Lower leg skin (tissue), 4 donors: ENCODE measurements around the gene ITPKB. TPM values are rescaled to one million over a fixed set of nuclear protein-coding genes. Genes with fewer than 3 reads are reported as not detected.

Experiments
- DNase-seq, 2 donors: peaks; one replicate each; pipeline ENCODE4 v3.0.0-alpha.2; 2019; ENCODE audit warnings: low spot score in 2 of 2
- H3K4me3 ChIP-seq: fragments of 200-600 bp; sonication (generic); 2 replicates; pipeline ENCODE4 v1.5.1; 2017; ENCODE audit warnings: mild to moderate bottlenecking, low read depth; ENCODE audit not compliant: poor library complexity, severe bottlenecking
- POLR2A ChIP-seq, 2 donors: fragments of 450-650 bp; IDR thresholded peaks; one replicate each; pipeline ENCODE4 v1.6.1; 2016 to 2017; ENCODE audit warnings: antibody characterized with exemption in 2 of 2, mild to moderate bottlenecking in 1 of 2, moderate library complexity in 1 of 2
- WGBS, 2 donors: methylation state at CpG; one replicate each; pipeline ENCODE4 v1.1.5; 2018; 5-methylcytosine and 5-hydroxymethylcytosine counted together
- intact Hi-C: fragments of 100-400 bp; cut with DNase I; formaldehyde crosslinking; loops from one replicate; pipeline ENCODE4 v1.15.0; 2023; ENCODE audit warnings: low total_unique reads
- total RNA-seq, 4 donors: library from RNA; depleted of rRNA; stranded (reverse); fragments of >200 nt; gene quantifications; one replicate each; pipeline ENCODE4 v1.1.0, GENCODE V29; 2016
- TF ChIP-seq, protein P1 (sequence below), 3 donors: fragments of 450-650 bp; IDR thresholded peaks; one replicate each; pipeline ENCODE4 v1.5.1; 2016; ENCODE audit warnings: antibody characterized with exemption in 3 of 3, mild to moderate bottlenecking in 3 of 3, moderate library complexity in 2 of 3

ITPKB gene
- total RNA-seq, 4 donors from 2014 or later = 39.3 to 57.2 (median 44.1) TPM

DNA sequence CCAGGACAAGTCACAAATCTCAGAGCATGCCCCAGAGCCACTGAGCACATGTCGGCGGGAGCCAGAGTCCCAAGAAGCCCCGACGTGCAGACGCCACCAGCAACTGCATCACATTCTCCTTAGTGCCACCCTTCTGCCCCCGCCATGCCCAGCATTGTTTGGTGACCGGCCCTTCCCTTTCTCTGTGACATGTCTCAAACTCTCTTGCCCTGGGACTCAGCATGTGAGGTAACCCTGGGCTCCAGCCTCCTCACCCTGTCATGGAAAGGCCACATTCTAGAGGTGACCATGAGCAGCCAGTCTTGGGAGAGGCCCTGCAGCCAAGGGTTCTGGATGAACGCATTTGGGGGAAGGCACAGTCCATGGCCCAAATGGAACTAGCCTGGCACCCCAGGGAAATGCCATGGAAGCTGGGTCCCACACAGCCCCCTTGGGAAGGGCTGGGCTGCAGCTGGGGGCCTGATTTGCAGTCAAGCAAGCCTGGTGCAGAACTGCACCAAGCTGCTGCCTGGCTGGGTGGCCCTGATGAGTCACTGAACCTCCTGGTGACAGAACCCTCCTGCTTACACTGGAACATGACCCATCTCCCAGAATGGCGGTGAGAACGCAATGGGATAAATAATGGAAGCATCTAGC, 94.4 kb downstream of the ITPKB start:
- no peak overlapping the region for H3K4me3 ChIP-seq
- TF ChIP-seq, protein P1, sequence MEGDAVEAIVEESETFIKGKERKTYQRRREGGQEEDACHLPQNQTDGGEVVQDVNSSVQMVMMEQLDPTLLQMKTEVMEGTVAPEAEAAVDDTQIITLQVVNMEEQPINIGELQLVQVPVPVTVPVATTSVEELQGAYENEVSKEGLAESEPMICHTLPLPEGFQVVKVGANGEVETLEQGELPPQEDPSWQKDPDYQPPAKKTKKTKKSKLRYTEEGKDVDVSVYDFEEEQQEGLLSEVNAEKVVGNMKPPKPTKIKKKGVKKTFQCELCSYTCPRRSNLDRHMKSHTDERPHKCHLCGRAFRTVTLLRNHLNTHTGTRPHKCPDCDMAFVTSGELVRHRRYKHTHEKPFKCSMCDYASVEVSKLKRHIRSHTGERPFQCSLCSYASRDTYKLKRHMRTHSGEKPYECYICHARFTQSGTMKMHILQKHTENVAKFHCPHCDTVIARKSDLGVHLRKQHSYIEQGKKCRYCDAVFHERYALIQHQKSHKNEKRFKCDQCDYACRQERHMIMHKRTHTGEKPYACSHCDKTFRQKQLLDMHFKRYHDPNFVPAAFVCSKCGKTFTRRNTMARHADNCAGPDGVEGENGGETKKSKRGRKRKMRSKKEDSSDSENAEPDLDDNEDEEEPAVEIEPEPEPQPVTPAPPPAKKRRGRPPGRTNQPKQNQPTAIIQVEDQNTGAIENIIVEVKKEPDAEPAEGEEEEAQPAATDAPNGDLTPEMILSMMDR (IDR thresholded peaks at IDR 0.05) = no peak
- no peak for TF ChIP-seq POLR2A (IDR thresholded peaks at IDR 0.05)
- DNase-seq = peak in 1 of 2 donors; percentile 82
- intact Hi-C loops = no loop called here
- 90 to 91% methylated on average over 10 of the region's 10 CpGs for WGBS, 2 donors

DNA sequence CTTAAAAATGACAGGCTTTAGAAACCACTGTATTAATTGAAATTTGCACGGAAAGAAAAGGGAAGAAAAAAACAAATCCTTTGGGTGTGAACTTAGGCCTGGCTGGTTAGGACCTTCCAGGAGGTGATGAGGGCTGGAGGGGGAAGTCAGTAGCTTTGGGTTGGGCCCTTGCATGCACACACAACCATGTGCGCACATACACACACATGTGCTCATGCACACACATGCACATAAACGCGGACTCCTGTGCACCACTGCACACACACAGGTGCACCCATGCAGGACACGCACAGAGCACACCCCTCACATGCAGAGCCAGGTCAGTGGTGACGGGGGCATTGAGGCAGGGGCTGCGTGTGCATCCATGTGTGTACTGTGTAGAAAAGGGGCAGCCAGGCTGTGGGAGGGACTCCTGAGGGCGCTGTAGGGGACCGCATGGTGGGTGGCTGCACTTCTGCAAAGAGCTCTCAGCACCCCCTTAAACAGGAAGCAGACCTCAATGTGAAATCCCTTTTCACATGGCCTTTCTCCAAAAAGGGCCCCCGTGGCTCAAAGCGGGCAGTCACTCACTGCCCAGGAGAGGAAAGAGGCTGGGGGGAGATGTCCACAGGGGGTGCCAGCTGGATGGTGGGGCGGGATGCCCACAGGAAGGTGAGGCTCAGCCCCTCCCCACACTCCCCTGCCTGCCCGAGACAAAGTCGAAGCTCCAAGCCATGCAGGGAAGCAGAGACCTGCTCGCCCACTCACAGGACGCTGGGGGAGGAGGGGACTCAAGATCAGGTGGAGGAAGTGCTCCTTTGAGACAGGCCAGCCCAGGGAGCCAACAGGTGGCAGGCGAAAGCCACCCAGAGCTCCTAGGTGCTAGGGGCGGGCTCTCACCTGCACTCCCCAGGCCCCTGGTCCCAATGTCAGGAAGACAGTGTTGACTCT, 95.2 kb downstream of the ITPKB start:
- no peak overlapping the region for H3K4me3 ChIP-seq
- TF ChIP-seq POLR2A (IDR thresholded peaks at IDR 0.05) = no peak
- peak in 1 of 2 donors; percentile 84 for DNase-seq
- intact Hi-C loops = no loop called here
- WGBS, 2 donors = 79 to 83% methylated on average over 17 to 18 of the region's 18 CpGs

DNA sequence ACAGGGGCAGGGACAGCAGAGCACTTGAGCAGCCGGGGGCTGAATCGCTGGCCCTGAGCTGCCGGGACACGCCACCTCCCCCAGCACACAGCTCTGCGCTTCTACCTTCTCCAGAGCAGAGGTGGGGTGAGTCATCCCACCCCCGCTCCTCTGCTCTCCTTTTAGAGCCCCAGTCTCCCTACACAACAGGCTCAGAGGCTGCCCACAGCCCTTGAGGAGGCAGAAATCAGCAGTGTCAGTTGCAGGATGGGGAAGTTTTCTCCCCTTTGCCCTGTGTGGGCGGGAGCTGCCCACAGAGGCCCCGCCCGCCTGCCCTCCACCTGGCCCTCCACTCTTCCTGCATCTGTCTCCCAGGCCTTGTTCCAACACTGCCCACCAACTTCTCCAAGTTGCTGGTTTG, 95.9 kb downstream of the ITPKB start:
- intact Hi-C loops = no loop called here
- no peak for DNase-seq
- TF ChIP-seq, protein P1 (IDR thresholded peaks at IDR 0.05) = no peak
- no peak for TF ChIP-seq POLR2A (IDR thresholded peaks at IDR 0.05)
- WGBS, 2 donors = 75 to 82% methylated on average over 9 of the region's 9 CpGs
- H3K4me3 ChIP-seq = no peak overlapping the region

DNA sequence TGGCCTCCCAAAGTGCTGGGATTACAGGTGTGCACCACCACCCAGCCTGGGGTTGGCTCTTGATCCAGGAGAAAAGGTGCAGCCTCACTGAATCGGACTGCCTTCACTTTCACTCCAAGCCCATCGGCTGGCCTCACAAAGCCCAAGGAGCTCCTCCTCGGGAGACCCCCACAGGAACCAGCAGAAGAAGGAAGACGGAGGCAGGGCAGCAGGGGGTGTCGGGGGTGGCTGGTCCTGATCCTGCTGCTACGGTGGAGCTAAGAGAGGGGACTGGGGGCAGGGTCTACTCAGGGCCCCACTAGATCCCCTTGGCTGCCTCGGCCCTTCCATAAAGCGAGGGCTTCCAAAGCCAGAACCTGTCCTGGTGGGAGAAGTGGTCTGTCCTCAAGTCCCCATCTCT, 96.7 kb downstream of the ITPKB start:
- DNase-seq = no peak
- intact Hi-C loops = no loop called here
- 96 to 98% methylated on average over 7 to 8 of the region's 8 CpGs for WGBS, 2 donors
- no peak overlapping the region for H3K4me3 ChIP-seq
- TF ChIP-seq, protein P1 (IDR thresholded peaks at IDR 0.05) = no peak
- no peak for TF ChIP-seq POLR2A (IDR thresholded peaks at IDR 0.05)

DNA sequence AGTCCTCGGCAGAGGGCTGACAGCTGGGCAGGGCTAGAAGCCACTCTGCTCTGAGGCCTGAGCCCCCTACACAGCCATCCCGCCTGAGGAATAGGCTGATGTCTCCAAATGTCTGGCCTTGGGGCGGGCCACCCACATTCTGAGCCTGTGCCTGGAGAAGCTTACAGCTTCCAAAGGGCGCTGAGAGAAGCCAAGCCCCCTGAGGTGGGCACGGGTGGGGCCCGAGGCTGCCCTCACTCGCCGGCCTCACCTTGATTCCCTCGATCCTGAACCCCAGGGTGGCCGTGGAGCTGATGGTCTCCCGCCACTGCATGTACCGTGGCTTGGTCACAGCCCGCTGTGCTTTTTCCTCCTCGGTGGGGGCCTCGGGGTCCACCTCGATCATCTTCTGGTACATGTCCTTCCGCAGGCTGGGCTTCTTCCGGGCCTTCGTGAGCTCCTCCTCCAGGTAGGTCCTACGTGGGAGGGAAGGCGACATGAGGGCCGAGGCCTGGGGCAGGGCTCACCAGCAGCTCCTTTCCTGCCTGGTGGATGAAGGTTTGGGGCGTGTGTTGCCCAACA, 97.3 kb downstream of the ITPKB start:
- no peak for DNase-seq
- H3K4me3 ChIP-seq = no peak overlapping the region
- intact Hi-C loops = no loop called here
- TF ChIP-seq, protein P1 (IDR thresholded peaks at IDR 0.05) = no peak
- TF ChIP-seq POLR2A (IDR thresholded peaks at IDR 0.05) = no peak
- WGBS, 2 donors = 92 to 95% methylated on average over 23 of the region's 23 CpGs
